ENCODE measurements around the gene FBXW11. TPM values are rescaled to one million over a fixed set of nuclear protein-coding genes. Genes with fewer than 3 reads are reported as not detected.

FBXW11 gene
- total RNA-seq, 4 donors from 2014 or later: 22.8 to 44.8 (median 40.3) TPM

DNA sequence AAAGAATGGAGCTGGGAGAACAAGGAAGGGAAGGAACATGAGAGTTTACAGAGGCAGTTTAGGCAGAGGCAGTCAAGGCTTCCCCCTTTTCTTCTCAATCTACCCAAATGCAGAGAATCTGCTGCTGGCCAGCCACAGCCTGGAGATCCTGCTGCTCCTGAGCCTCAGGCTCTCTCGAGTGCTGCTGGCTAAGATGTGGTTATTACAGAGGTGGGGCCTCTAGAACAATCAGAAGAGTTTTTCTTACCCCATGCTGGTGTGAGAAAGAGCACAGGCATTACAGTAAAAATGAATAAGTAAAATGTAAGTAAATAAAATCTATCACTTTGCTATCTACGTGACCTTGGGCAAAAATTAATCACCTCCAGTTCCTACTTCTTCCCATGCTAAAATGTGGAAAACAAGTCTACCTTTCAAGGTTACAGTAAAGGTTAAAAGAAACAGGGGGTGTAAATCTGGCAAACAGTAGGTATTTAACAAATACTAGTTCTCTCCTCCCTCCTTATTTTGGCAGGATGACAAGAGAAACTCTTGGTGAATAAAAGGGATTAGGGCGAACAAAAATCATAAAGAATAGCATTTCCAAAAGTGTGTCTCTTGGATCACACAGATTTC, 31.1 kb downstream of the FBXW11 start:
- Histone ChIP-seq H3K27ac (no peak overlapping the region), H3K4me3 (no peak overlapping the region), H3K36me3 (no peaks in the 10 kb centered on the region), H3K9me3 (peaks cover 10 to 13% of the 10 kb centered on the region in 2 donors), H3K4me1 (peaks cover 4 to 44% (median 12%) of the 10 kb centered on the region in 4 donors), H3K27me3 (no peaks in the 10 kb centered on the region)
- in situ Hi-C loops (cut with MboI; ENCODE audit: low pct_ligation_motif_present in 1 of 4, low pct_unique_long_range_greater_than_20kb in 1 of 4, low sequenced_read_pairs in 3 of 4): no loop called here
- no peak for TF ChIP-seq POLR2AphosphoS5 (IDR thresholded peaks at IDR 0.05)
- DNase-seq: no peak
- WGBS, 2 donors (ENCODE audit: low coverage in 1 of 2): 53 to 73% methylated on average over 3 of the region's 3 CpGs
- intact Hi-C loops (cut with DNase I; ENCODE audit: low total_unique reads): no loop called here

- H3K9me3 ChIP-seq: no peaks in the 10 kb centered on the region
- TF ChIP-seq POLR2A (IDR thresholded peaks at IDR 0.05) (no peak), POLR2AphosphoS5 (IDR thresholded peaks at IDR 0.05) (no peak), EP300 (IDR thresholded peaks at IDR 0.05; ENCODE audit: low read depth) (no peak)
- TF ChIP-seq, protein P1, sequence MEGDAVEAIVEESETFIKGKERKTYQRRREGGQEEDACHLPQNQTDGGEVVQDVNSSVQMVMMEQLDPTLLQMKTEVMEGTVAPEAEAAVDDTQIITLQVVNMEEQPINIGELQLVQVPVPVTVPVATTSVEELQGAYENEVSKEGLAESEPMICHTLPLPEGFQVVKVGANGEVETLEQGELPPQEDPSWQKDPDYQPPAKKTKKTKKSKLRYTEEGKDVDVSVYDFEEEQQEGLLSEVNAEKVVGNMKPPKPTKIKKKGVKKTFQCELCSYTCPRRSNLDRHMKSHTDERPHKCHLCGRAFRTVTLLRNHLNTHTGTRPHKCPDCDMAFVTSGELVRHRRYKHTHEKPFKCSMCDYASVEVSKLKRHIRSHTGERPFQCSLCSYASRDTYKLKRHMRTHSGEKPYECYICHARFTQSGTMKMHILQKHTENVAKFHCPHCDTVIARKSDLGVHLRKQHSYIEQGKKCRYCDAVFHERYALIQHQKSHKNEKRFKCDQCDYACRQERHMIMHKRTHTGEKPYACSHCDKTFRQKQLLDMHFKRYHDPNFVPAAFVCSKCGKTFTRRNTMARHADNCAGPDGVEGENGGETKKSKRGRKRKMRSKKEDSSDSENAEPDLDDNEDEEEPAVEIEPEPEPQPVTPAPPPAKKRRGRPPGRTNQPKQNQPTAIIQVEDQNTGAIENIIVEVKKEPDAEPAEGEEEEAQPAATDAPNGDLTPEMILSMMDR (IDR thresholded peaks at IDR 0.05): no peak
- in situ Hi-C loops (cut with MboI; ENCODE audit: low pct_ligation_motif_present in 1 of 4, low pct_unique_long_range_greater_than_20kb in 1 of 4, low sequenced_read_pairs in 3 of 4): no loop called here
- no peak overlapping the region for H3K27ac ChIP-seq
- no peaks in the 10 kb centered on the region for H3K36me3 ChIP-seq
- WGBS, 2 donors (ENCODE audit: low coverage in 1 of 2): 74 to 79% methylated on average over 2 of the region's 2 CpGs
- intact Hi-C loops (cut with DNase I; ENCODE audit: low total_unique reads): no loop called here
- no peaks in the 10 kb centered on the region for H3K27me3 ChIP-seq
- no peak for DNase-seq
- peaks cover 0 to 53% (median 12%) of the 10 kb centered on the region in 4 donors for H3K4me1 ChIP-seq
- no peak overlapping the region for H3K4me3 ChIP-seq
Observed at GRCh38 chr5:171970826-171971225, 35.6 kb downstream of the FBXW11 start.

DNA sequence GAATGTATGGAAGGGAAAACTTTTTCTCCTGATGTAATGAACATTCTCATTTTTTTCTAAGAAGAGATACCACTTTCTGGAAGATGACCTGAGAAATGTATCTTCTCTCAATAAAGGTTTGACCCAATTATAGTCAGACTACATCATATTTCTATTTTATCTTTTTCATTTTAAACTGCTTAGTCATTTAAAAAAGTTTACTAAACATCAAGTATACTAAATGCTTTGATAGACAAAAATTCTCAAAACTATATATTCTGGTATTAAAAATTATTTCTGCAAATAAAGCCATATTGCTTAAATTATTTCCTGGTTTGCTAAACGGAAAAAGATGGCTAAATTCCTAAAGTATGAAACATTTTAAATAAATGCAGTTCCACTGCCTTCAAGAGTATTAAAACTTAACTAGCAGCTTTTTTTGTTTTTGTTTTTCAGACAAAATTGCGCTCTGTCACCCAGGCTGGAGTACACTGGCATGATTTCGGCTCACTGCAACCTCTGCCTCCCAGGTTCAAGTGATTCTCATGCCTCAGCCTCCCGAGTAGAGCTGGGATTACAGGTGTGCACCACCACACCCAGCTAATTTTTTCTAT, 37.1 kb downstream of the FBXW11 start:
- TF ChIP-seq POLR2A (IDR thresholded peaks at IDR 0.05): no peak
- in situ Hi-C loops (cut with MboI; ENCODE audit: low pct_ligation_motif_present in 1 of 4, low pct_unique_long_range_greater_than_20kb in 1 of 4, low sequenced_read_pairs in 3 of 4) (no loop called here), intact Hi-C loops (cut with DNase I; ENCODE audit: low total_unique reads) (no loop called here)

DNA sequence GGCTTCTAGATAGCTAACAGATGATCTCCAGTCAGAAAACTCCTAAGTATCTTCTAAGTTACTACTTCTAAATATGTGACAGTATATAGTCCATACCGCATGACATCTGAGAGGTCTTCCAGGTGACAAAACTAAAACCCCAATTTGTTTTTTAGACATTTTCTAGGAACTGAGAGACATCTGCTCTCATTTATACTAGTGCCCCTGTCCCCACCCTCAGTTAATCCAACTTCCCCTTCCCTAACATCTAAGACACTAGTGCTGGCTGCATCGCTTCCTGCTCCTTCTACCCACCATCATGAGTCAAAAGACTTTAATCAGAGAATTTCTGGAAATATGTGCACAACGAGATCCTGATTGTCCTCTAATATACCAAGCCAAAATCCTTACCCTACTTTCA, 37.9 kb downstream of the FBXW11 start:
- H3K4me3 ChIP-seq: no peak overlapping the region
- TF ChIP-seq, protein P1 (IDR thresholded peaks at IDR 0.05): no peak
- TF ChIP-seq POLR2A (IDR thresholded peaks at IDR 0.05): no peak
- no peak for TF ChIP-seq POLR2AphosphoS5 (IDR thresholded peaks at IDR 0.05)
- no peak for TF ChIP-seq EP300 (IDR thresholded peaks at IDR 0.05; ENCODE audit: low read depth)
- 81% methylated on average over 3 of the region's 3 CpGs for WGBS, 2 donors (ENCODE audit: low coverage in 1 of 2)
- no peak for DNase-seq
- no peak overlapping the region for H3K27ac ChIP-seq
- H3K27me3 ChIP-seq: no peaks in the 10 kb centered on the region
- intact Hi-C loops (cut with DNase I; ENCODE audit: low total_unique reads) (no loop called here), in situ Hi-C loops (cut with MboI; ENCODE audit: low pct_ligation_motif_present in 1 of 4, low pct_unique_long_range_greater_than_20kb in 1 of 4, low sequenced_read_pairs in 3 of 4) (no loop called here)
- H3K9me3 ChIP-seq: no peaks in the 10 kb centered on the region
- peaks cover 0 to 55% (median 7%) of the 10 kb centered on the region in 4 donors for H3K4me1 ChIP-seq
- H3K36me3 ChIP-seq: no peaks in the 10 kb centered on the region

More for the DNA sequence above, 37.1 kb downstream of the FBXW11 start:
- Histone ChIP-seq H3K9me3 (no peaks in the 10 kb centered on the region), H3K4me3 (no peak overlapping the region), H3K36me3 (no peaks in the 10 kb centered on the region), H3K27ac (no peak overlapping the region), H3K4me1 (peaks cover 0 to 49% (median 7%) of the 10 kb centered on the region in 4 donors), H3K27me3 (no peaks in the 10 kb centered on the region)
- WGBS, 2 donors (ENCODE audit: low coverage in 1 of 2): 88 to 91% methylated on average over 4 of the region's 4 CpGs
- DNase-seq: no peak

GRCh38 chr5:171966964-171967363, 39.5 kb downstream of the FBXW11 start:
- H3K4me3 ChIP-seq: no peak overlapping the region
- no peaks in the 10 kb centered on the region for H3K9me3 ChIP-seq
- in situ Hi-C loops (cut with MboI; ENCODE audit: low pct_ligation_motif_present in 1 of 4, low pct_unique_long_range_greater_than_20kb in 1 of 4, low sequenced_read_pairs in 3 of 4): no loop called here
- no peak for TF ChIP-seq POLR2AphosphoS5 (IDR thresholded peaks at IDR 0.05)
- TF ChIP-seq, protein P1 (IDR thresholded peaks at IDR 0.05): no peak
- no peak for TF ChIP-seq POLR2A (IDR thresholded peaks at IDR 0.05)
- no peak for TF ChIP-seq EP300 (IDR thresholded peaks at IDR 0.05; ENCODE audit: low read depth)
- no peaks in the 10 kb centered on the region for H3K36me3 ChIP-seq
- WGBS, 2 donors (ENCODE audit: low coverage in 1 of 2): 66 to 70% methylated on average over 2 of the region's 2 CpGs
- no peak for DNase-seq
- peaks cover 0 to 60% (median 7%) of the 10 kb centered on the region in 4 donors for H3K4me1 ChIP-seq
- no peak overlapping the region for H3K27ac ChIP-seq
- no peaks in the 10 kb centered on the region for H3K27me3 ChIP-seq
- intact Hi-C loops (cut with DNase I; ENCODE audit: low total_unique reads): no loop called here

All from transverse colon (tissue), 4 donors.